B cell (primary cell): ENCODE measurements around the gene IGF2BP3. TPM values are rescaled to one million over a fixed set of nuclear protein-coding genes. Genes with fewer than 3 reads are reported as not detected.

Source experiments
- ATAC-seq: fragments of 200-7000 bp; cut with Tn5 transposase; one replicate; pipeline ENCODE4 v1.10.0; 2021; ENCODE audit warnings: low read depth, mild to moderate bottlenecking, moderate number of reproducible peaks, moderate library complexity
- CTCF ChIA-PET: fragments of 350-600 bp; sonication (Branson Sonifier 250); formaldehyde crosslinking; loops from one replicate; lab custom pipeline; 2021; ENCODE audit warnings: antibody characterized with exemption, inconsistent platforms; lab: Charles Lee
- POLR2A ChIA-PET: fragments of 350-600 bp; sonication (Branson Sonifier 250); formaldehyde crosslinking; loops from one replicate; lab custom pipeline; 2021; ENCODE audit warnings: antibody characterized with exemption; lab: Charles Lee
- DNase-seq: peaks from one replicate; pipeline ENCODE4 v3.0.0; 2013
- H2AFZ ChIP-seq: 2 replicates; pipeline ENCODE4 v1.6.1; 2012; ENCODE audit warnings: mild to moderate bottlenecking, low read depth, low read length; ENCODE audit not compliant: insufficient read depth, poor library complexity, severe bottlenecking
- H3K27ac ChIP-seq, 2 donors: 1 replicate in 1 of 2; 2 replicates in 1 of 2; pipeline ENCODE4 v1.5.1; 2012 to 2013; ENCODE audit warnings: low read length in 2 of 2, mild to moderate bottlenecking in 2 of 2, moderate library complexity in 1 of 2
- H3K27me3 ChIP-seq, 4 experiments: fragments of 200-600 bp in 1 of 4; sonication (generic) in 1 of 4; replicated peaks in 1 of 4; 1 replicate in 2 of 4; 2 replicates in 2 of 4; pipeline versions ENCODE4 v1.6.1 to v1.7.0; 2013 to 2016; ENCODE audit warnings: low read length in 3 of 4, mild to moderate bottlenecking in 2 of 4, mixed read lengths in 1 of 4, moderate library complexity in 1 of 4; ENCODE audit not compliant: insufficient read depth in 4 of 4, control insufficient read depth in 3 of 4; ENCODE audit errors: control extremely low read depth in 1 of 4
- H3K36me3 ChIP-seq, 2 experiments: replicated peaks in 1 of 2; 1 replicate in 1 of 2; 2 replicates in 1 of 2; pipeline versions ENCODE4 v1.6.1 to v1.7.1; 2013; ENCODE audit warnings: low read length in 1 of 2; ENCODE audit not compliant: insufficient read depth in 2 of 2, control insufficient read depth in 1 of 2; ENCODE audit errors: control extremely low read depth in 1 of 2, extremely low read depth in 1 of 2
- H3K4me1 ChIP-seq, 2 donors: fragments of 200-600 bp in 1 of 2; sonication (generic) in 1 of 2; 1 replicate in 1 of 2; 2 replicates in 1 of 2; pipeline versions ENCODE4 v1.5.1 to v1.6.1; 2013 to 2017; ENCODE audit warnings: low read length in 2 of 2; ENCODE audit not compliant: control insufficient read depth in 2 of 2, insufficient read depth in 2 of 2
- H3K4me2 ChIP-seq: replicated peaks from 2 replicates; pipeline ENCODE3; 2012; ENCODE audit warnings: mild to moderate bottlenecking, low read depth, low read length; ENCODE audit not compliant: poor library complexity, severe bottlenecking
- H3K4me3 ChIP-seq, 5 experiments: fragments of 200-600 bp in 1 of 5; sonication (generic) in 1 of 5; 1 replicate in 3 of 5; 2 replicates in 2 of 5; pipeline versions ENCODE4 v1.5.1 to v1.7.0; 2011 to 2016; ENCODE audit warnings: low read length in 4 of 5, mild to moderate bottlenecking in 4 of 5, low read depth in 2 of 5, control low read depth in 1 of 5, moderate library complexity in 1 of 5; ENCODE audit not compliant: insufficient read depth in 1 of 5; ENCODE audit errors: control extremely low read depth in 1 of 5, extremely low read depth in 1 of 5
- H3K79me2 ChIP-seq: fragments of 200-600 bp; sonication (generic); one replicate; pipeline ENCODE4 v1.6.0; 2016; ENCODE audit warnings: low read length; ENCODE audit not compliant: control insufficient read depth, insufficient read depth
- H3K9ac ChIP-seq: fragments of 200-600 bp; sonication (generic); 2 replicates; pipeline ENCODE4 v1.6.1; 2017; ENCODE audit warnings: mild to moderate bottlenecking, low read length, moderate library complexity
- H3K9me3 ChIP-seq, 3 donors: one replicate each; pipeline versions ENCODE4 v1.6.1 to v1.7.1; 2013; ENCODE audit warnings: low read length in 2 of 3; ENCODE audit not compliant: control insufficient read depth in 2 of 3, insufficient read depth in 1 of 3; ENCODE audit errors: control extremely low read depth in 1 of 3
- H4K20me1 ChIP-seq: 2 replicates; pipeline ENCODE4 v1.6.0; 2012; ENCODE audit warnings: mild to moderate bottlenecking, low read length; ENCODE audit not compliant: insufficient read depth, control insufficient read depth, poor library complexity, severe bottlenecking
- H3K27ac Mint-ChIP-seq: one replicate; pipeline ENCODE4 v1.8.0; 2021; ENCODE audit warnings: mixed read lengths
- H3K27me3 Mint-ChIP-seq: one replicate; pipeline ENCODE4 v1.8.0; 2021; ENCODE audit warnings: mixed read lengths
- H3K4me1 Mint-ChIP-seq: one replicate; pipeline ENCODE4 v1.8.0; 2021; ENCODE audit warnings: mixed read lengths
- H3K4me3 Mint-ChIP-seq: one replicate; pipeline ENCODE4 v1.8.0; 2021; ENCODE audit warnings: mixed read lengths
- H3K9me3 Mint-ChIP-seq: one replicate; pipeline ENCODE4 v1.8.0; 2022; ENCODE audit warnings: mixed read lengths; ENCODE audit not compliant: insufficient read depth
- EZH2 ChIP-seq: IDR thresholded peaks from 2 replicates; pipeline ENCODE4 v1.6.1; 2012; ENCODE audit warnings: borderline replicate concordance, low read depth, mild to moderate bottlenecking, moderate library complexity, low read length; ENCODE audit not compliant: insufficient read depth, poor library complexity, severe bottlenecking
- WGBS: methylation state at CpG from one replicate; pipeline ENCODE4 v1.1.5; 2013; ENCODE audit warnings: missing lambda C conversion rate; ENCODE audit not compliant: insufficient coverage; 5-methylcytosine and 5-hydroxymethylcytosine counted together
- intact Hi-C: fragments of 100-400 bp; cut with micrococcal nuclease; formaldehyde crosslinking; loops from one replicate; pipeline ENCODE4 v1.10.0; 2022
- polyA plus RNA-seq: library from polyadenylated mRNA; depleted of rRNA; stranded (reverse); fragments of >200 nt; gene quantifications from 2 replicates; pipeline ENCODE4 v1.2.3, GENCODE V29; 2012
- total RNA-seq, 2 donors: library from RNA; stranded (reverse); fragments of 120-200 nt in 1 of 2; gene quantifications; 1 replicate in 1 of 2; 2 replicates in 1 of 2; pipeline versions ENCODE4 v1.2.3 to v1.2.4, GENCODE V29; 2013 to 2022
- TF ChIP-seq, protein P1 (sequence below): fragments of 200-600 bp; IDR thresholded peaks from one replicate; pipeline ENCODE4 v1.8.0; 2022; ENCODE audit warnings: antibody characterized with exemption, mild to moderate bottlenecking

The IGF2BP3 gene
- total and polyA plus RNA-seq, 2 donors (not counting 1 experiment from before 2014, with no cell fraction given) = 0.63 to 10.0 TPM

DNA sequence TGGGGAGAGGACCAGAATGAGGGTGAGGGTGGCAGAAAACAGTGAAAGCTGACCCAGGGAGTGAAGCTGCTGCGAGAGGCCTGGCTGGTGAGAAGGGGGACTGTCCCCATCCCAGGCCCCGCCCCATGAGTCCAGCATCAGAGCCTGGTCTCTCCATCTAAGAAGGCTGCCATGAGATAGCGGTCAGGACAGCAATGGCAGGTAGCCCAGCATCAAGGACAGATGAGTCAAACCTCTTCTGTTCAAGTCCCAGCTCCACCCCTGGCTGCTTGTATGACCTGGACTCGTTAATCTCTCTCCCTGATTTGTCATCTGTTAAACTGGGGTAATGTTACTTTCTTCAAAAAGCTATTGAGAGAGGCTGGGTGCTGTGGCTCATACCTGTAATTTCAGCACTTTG is 201.5 kb downstream of the IGF2BP3 start:
- Histone ChIP-seq H3K27me3 (peaks cover 0 to 6% (median 0%) of the 10 kb centered on the region in 4 experiments), H2AFZ (no peak overlapping the region), H3K9ac (no peak overlapping the region), H3K4me2 (no peak overlapping the region), H3K9me3 (no peaks in the 10 kb centered on the region), H3K79me2 (no peaks in the 10 kb centered on the region), H3K36me3 (no peaks in the 10 kb centered on the region), H3K27ac (no peak overlapping the region), H3K4me3 (no peak overlapping the region), H3K4me1 (peaks cover 3 to 9% of the 10 kb centered on the region in 2 donors), H4K20me1 (no peaks in the 10 kb centered on the region)
- ChIA-PET POLR2A (no interaction called here), CTCF (interaction anchor here (1.9 to 2.9 kb wide), 2 partner anchors 8 to 90 kb away, joined by 6 to 9 read pairs; no protein-coding TSS in a partner anchor)
- no peak overlapping the region for H3K4me3 Mint-ChIP-seq
- H3K4me1 Mint-ChIP-seq = peaks cover 4% of the 10 kb centered on the region
- 90% methylated on average over 3 of the region's 4 CpGs for WGBS
- peaks cover 9% of the 10 kb centered on the region for H3K27me3 Mint-ChIP-seq
- no peaks in the 10 kb centered on the region for H3K9me3 Mint-ChIP-seq
- H3K27ac Mint-ChIP-seq = no peak overlapping the region
- DNase-seq = no peak
- intact Hi-C loops = loop anchor here (10.0 kb wide), 1 partner anchor 744 kb away; no protein-coding TSS in a partner anchor
- ATAC-seq = no peak
- TF ChIP-seq, protein P1, sequence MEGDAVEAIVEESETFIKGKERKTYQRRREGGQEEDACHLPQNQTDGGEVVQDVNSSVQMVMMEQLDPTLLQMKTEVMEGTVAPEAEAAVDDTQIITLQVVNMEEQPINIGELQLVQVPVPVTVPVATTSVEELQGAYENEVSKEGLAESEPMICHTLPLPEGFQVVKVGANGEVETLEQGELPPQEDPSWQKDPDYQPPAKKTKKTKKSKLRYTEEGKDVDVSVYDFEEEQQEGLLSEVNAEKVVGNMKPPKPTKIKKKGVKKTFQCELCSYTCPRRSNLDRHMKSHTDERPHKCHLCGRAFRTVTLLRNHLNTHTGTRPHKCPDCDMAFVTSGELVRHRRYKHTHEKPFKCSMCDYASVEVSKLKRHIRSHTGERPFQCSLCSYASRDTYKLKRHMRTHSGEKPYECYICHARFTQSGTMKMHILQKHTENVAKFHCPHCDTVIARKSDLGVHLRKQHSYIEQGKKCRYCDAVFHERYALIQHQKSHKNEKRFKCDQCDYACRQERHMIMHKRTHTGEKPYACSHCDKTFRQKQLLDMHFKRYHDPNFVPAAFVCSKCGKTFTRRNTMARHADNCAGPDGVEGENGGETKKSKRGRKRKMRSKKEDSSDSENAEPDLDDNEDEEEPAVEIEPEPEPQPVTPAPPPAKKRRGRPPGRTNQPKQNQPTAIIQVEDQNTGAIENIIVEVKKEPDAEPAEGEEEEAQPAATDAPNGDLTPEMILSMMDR = no peak
- no peak for TF ChIP-seq EZH2

GRCh38 chr7:23268167-23268566 is 202.1 kb downstream of the IGF2BP3 start:
- H3K36me3 ChIP-seq = no peaks in the 10 kb centered on the region
- H2AFZ ChIP-seq = no peak overlapping the region
- no peak overlapping the region for H3K9ac ChIP-seq
- no peak for ATAC-seq
- ChIA-PET CTCF (interaction anchor here (1.9 to 2.9 kb wide), 2 partner anchors 9 to 90 kb away, joined by 6 to 9 read pairs; no protein-coding TSS in a partner anchor), POLR2A (no interaction called here)
- Mint-ChIP-seq H3K27ac (no peak overlapping the region), H3K4me1 (peaks cover 4% of the 10 kb centered on the region), H3K4me3 (no peak overlapping the region), H3K27me3 (peaks cover 9% of the 10 kb centered on the region), H3K9me3 (no peaks in the 10 kb centered on the region)
- TF ChIP-seq, protein P1 = no peak
- no peak for TF ChIP-seq EZH2
- peaks cover 0 to 5% of the 10 kb centered on the region in 2 donors for H3K4me1 ChIP-seq
- H3K4me3 ChIP-seq = no peak overlapping the region
- H3K27me3 ChIP-seq = peaks cover 0 to 6% (median 0%) of the 10 kb centered on the region in 4 experiments
- H3K27ac ChIP-seq = no peak overlapping the region
- 100% methylated on average over 1 of the region's 2 CpGs for WGBS
- H3K4me2 ChIP-seq = no peak overlapping the region
- H3K9me3 ChIP-seq = no peaks in the 10 kb centered on the region
- intact Hi-C loops = loop anchor here (10.0 kb wide), 1 partner anchor 743 kb away; no protein-coding TSS in a partner anchor
- no peak for DNase-seq
- H3K79me2 ChIP-seq = no peaks in the 10 kb centered on the region
- no peaks in the 10 kb centered on the region for H4K20me1 ChIP-seq
